HG02970 (cell line): ENCODE measurements around the gene DXO.
"Not testable (repeated sequence)": the region's sequence is repeated elsewhere in the genome, so short reads cannot be mapped to it uniquely, and the experiment has no call there.

Experiments
- ATAC-seq: cut with Tn5 transposase; IDR thresholded peaks from one replicate; pipeline ENCODE4 v1.9.1; 2021; ENCODE audit warnings: mild to moderate bottlenecking, moderate library complexity, moderate number of reproducible peaks; ENCODE audit not compliant: unreplicated experiment, low FRiP score

DXO gene

DNA sequence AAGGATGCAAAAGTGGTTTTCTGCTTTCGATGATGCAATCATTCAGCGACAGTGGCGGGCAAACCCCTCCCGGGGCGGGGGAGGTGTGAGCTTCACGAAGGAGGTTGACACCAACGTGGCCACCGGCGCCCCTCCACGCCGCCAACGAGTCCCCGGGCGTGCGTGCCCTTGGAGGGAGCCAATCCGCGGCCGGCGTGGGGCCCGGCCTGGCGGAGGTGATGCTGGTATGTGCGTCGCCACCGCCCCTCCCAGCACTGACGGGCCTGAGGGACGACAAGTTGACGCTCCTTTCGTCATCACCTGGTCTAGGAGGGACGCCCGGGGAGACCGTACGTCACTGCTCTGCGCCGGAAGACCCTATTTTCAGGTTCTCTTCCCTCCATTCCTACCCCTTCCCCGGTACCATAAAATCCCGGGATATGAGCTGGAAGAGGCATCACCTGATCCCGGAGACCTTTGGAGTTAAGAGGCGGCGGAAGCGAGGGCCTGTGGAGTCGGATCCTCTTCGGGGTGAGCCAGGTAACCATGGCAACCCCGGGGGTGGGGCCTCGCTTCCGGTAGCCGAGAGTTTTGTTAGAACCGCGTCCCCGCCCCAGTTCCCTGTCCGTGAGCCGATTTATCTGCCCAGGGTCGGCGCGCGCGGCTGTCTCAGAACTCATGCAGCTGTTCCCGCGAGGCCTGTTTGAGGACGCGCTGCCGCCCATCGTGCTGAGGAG lies at the start of gene DXO:
DXO (minus strand) TSS at position 146 of the 716 bp plus-strand sequence. CDS start 463 bp downstream, outside the sequence.
- ATAC-seq: peak; percentile 89

DNA sequence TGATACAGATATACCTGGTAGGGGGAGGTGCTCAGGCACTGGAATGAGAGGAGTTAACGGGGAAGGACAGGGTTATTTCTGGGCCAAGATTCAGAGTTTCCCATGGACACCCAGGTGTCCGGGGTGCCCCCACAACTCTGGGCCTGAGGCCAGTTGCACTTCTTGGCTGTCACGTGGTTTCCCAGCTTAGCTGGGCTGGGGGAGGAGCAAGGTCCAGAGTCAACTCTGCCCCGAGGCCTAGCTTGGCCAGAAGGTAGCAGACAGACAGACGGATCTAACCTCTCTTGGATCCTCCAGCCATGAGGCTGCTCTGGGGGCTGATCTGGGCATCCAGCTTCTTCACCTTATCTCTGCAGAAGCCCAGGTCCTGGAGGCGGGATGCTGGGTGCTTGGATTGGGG lies 42.6 kb upstream of the DXO start, which contains the start of gene C4B:
C4B (plus strand) TSS at position 249 of the 400 bp plus-strand sequence; CDS start at position 300, 51 bp downstream.
- ATAC-seq: not testable (repeated sequence)

DNA sequence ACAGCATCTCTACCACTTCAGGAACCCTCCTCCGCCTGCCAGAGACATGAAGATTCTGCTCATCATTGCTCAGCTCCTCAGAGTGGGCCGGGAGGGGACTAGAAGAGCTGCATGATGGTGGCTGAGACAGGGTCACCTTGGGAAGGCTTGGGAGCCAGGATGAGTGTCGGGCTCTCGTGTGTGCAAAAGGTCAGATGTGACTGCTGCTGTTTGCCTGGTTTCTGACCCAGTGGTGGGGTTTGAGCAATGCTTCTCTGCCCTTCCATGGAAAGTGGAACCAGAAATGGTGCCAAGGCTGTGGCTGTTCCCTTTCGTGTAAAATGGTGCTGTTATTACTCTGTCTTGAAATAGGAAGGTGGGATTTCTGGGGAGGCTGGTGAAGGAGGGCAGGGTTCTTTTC lies 41.8 kb upstream of the DXO start:
- not testable (repeated sequence) for ATAC-seq

DNA sequence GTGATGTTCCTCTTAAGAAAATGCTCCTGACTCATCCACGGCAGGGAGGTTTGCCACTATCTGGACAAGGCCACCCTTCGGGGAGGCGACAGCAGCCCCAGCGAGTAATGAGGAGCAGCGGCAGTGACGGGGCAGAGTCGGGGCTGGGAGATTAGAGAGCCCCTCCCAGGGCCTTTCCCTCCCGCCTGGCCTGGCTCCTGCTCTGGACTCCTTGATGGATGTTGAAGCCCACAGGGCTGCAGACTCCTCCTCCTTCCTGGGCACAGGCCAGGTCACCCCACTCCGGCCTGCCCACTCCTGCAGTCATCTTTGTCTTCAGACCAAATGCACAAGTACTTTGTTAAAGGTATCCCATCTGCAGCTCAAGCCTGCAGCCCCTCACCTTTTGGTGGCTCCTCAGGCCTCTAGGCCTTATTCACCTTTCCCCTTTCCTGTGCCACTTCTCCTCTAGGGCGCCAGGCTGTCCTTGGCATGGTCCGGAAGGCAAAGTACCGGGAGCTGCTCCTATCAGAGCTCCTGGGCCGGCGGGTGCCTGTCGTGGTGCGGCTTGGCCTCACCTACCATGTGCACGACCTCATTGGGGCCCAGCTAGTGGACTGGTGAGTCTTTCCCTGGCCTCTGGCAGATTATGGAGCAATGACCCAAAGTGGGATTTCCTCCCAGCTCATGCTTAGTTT lies 41.1 kb upstream of the DXO start:
- ATAC-seq: not testable (repeated sequence)

DNA sequence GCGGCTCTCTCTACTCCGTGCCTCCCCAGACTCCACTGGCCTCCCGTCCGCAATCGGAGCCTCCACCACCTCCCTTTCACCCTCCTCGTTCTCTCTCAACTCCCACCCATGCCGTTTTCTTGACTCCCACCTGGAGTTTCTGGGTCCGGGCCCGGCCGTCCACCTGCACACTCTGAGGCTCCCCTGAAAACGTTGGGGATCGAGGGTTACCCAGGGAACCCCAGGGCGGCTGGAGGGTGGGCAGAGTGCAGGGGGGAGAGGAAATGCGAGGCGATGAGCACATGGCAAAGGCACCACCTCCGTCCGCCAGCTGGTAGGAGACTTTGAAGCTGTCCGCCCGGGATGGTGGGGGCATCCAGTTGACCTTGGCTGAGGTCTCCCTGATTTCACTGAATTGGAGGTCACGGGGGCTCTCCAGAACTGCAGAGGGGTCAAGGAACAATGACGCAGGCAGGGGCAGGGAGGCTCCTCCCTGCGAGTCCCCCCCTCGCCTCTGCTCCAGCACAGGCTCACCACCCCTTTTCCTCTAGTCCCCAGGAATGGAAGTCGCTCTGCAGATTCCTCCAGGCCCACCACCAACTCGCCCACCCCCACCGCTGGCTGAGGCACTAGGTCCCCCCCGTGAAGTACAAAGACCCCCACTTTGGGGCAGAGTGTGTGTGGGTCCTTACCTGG lies 39.1 kb upstream of the DXO start:
- not testable (repeated sequence) for ATAC-seq

DNA sequence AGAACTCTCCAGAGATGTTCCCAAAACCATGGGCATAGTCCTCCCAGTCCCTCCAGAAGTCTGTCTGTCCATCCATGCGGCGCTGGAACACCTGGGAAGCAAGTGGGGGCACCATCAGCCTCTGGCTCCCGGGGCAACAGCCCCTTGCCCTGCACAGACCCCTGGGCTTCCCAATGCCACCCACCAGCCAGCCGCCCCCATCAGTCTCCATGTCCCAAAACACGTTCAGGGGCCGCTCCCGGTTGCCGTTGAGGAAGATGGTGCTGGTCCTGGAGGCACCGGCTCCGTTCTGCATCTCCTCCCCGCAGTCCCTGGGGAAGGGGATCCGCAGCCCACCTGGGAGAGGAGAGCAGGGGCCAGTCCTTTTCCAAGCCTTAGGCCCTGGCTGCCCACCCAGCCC lies 37.6 kb upstream of the DXO start:
- ATAC-seq: not testable (repeated sequence)

DNA sequence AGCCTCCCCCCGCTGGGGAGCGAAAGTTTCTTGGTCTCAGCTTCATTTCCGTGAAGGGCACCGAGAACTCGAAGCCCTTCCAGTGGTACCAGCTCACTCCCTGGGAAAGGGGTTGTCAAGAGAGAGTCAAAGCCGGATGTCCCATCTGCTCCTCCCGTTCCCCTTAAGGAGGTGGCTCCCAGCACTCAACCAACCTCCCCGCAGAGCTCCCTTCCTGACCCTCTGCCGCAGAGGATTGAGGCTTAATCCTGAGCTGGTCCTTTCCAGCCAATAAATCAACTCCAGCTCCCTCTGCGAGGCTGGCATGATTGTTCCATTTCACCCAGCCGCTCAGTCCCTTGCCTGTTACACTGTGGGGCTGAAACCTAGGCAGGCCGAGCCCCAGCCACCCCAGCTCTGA lies 36.7 kb upstream of the DXO start:
- ATAC-seq: not testable (repeated sequence)

DNA sequence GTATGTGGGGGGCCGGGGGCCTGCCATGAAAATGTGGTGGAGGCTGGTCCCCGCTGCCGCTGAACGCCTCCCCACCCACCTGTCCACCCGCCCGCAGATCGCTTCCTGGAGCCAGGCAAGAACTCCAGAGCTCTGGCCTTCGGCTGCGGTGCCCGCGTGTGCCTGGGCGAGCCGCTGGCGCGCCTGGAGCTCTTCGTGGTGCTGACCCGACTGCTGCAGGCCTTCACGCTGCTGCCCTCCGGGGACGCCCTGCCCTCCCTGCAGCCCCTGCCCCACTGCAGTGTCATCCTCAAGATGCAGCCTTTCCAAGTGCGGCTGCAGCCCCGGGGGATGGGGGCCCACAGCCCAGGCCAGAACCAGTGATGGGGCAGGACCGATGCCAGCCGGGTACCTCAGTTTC lies 36.1 kb upstream of the DXO start:
- ATAC-seq: not testable (repeated sequence)

DNA sequence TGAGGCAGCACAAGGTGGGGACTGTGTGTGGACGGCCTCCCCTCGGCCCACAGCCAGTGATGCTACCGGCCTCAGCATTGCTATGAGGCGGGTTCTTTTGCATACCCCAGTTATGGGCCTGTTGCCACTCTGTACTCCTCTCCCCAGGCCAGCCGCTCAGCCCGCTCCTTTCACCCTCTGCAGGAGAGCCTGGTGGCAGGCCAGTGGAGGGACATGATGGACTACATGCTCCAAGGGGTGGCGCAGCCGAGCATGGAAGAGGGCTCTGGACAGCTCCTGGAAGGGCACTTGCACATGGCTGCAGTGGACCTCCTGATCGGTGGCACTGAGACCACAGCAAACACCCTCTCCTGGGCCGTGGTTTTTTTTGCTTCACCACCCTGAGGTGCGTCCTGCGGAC lies 35.1 kb upstream of the DXO start:
- ATAC-seq: not testable (repeated sequence)

DNA sequence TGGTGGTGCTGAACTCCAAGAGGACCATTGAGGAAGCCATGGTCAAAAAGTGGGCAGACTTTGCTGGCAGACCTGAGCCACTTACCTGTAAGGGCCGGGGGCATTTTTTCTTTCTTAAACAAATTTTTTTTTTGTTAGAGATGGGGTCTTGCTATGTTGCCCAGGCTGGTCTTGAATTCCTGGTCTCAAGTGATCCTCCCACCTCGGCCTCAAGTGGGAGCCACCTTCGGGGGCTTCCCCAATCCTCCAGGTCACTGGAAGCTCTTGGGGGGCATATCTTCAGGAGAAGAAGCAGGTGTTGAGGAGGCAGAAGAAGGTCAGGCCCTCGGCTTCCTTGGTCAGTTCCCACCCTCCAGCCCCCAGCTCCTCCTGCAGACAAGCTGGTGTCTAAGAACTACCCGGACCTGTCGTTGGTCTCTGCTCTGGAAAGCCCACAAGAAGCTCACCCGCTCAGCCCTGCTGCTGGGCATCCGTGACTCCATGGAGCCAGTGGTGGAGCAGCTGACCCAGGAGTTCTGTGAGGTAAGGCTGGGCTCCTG lies 34.1 kb upstream of the DXO start:
- ATAC-seq: not testable (repeated sequence)

DNA sequence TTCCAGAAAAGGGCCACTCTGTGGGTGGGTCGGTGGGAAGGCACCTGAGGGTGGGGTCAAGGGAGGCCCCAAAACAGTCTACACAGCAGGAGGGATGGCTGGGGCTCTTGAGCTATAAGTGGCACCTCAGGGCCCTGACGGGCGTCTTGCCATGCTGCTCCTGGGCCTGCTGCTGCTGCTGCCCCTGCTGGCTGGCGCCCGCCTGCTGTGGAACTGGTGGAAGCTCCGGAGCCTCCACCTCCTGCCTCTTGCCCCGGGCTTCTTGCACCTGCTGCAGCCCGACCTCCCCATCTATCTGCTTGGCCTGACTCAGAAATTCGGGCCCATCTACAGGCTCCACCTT lies 33.6 kb upstream of the DXO start:
- ATAC-seq: not testable (repeated sequence)

DNA sequence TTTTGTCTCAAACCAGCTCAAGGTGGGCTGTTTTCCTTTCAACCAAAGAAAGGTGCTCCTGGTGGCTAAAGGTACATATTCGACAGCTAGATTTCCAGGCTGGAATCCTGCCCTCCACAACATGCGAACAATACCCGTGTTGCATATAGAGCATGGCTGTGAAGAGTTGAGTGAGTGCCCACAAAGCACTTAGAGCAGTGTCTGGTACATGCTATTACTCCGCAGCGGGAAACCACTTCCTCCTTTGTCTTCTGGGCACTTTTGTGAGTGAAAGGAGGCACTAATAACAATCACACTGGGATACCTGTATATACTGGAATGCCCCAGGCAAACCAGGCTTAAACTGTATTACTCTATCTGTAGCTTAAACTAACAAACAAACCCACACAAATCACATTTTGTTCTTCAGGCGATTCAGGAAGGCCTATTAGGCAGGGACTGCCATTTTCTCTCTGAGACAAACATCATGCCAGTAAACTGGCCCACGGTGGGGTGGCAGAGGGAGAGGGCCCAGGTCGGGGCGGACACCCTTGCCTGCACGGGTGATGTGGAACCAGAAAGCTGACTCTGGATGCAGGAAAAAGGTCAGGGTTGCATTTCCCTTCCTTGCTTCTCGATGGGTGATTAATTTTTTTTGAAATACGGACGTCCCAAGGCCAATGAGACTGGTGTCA lies 33.1 kb upstream of the DXO start:
- not testable (repeated sequence) for ATAC-seq

DNA sequence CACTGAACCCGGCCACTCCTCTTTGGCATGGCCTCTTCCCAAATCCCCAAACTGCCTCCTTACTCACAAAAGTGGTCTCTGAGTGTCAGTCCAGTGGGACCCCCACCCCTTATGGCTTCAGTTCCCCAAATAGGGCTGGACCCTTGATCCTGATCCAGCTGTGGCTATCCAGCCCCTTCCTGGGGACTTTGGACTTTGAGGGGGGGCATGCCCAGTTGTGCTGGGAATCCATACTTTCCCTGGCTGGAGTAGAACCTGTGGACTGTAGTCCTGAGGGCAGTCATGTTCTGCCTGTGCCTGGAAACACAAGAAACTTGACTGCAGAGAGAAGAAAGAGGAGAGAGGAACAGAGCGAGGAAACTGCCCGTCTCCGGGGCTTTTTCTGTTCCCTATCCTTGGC lies 32.5 kb upstream of the DXO start:
- not testable (repeated sequence) for ATAC-seq

DNA sequence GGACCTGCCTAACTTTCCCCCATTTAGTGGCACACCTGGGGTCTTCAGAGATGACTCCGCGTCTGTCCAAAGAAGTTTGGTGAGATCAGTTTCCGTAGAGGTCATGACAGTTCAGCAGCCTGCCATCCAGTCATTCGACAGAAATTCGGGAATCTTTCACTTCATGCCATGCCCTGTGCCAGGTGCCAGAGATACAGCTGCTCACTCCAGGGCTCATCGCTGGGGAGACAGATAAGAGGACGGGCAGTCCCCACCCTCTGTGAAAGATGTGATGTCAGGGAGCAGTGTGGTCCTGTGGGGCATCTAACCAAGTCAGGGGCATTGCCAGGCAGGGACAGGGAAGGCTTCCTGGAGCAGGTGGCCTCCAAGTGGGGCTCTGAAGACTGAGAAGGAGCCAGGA lies 31.4 kb upstream of the DXO start:
- not testable (repeated sequence) for ATAC-seq

DNA sequence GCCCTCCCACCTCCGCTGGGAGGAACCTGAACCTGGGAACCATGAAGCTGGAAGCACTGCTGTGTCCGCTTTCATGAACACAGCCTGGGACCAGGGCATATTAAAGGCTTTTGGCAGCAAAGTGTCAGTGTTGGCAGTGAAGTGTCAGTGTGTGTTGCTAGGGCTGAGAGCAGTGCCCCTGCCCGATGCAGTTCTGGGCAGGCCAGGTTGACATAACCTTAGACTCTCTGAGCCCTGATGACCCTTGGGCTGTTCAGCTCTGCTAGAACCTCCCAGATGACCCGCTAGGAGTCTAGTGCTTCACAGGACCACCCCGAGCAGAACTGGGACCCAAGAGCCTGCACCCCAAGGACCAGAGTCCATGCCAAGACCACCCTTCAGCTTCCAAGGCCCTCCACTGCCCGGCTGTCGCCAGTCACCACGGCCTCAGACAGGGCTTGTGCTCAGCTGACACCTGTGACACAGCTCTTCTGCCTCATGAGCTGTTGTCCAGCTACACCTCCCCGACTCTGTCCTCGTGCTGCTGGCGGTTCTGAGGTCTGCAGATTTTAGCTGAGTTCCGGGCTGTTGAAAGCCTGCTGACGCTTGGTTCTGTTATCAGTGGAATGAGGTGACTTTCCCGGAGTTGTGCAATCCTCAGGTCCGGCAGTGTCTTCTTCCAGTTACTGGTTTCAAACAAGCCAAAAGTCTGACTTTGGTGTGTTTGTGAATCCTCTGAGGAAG lies 30.8 kb upstream of the DXO start:
- ATAC-seq: not testable (repeated sequence)

DNA sequence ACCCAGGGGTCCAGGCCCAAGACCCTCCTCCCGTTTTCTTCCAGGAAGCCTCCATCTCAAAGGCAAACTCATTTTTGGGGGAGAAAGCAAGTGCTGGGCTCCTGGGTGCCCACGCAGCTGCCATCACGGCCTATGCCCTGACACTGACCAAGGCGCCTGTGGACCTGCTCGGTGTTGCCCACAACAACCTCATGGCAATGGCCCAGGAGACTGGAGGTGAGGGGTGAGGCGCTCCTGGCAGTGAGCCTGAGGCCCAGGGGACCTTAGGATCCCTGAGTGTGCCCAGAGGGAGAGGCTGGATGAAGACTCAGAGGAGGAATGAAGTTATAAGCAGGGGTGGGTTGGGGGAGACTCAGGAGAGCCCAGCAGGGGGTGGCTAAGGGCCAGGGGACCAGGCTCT lies 24.4 kb upstream of the DXO start:
- not testable (repeated sequence) for ATAC-seq

DNA sequence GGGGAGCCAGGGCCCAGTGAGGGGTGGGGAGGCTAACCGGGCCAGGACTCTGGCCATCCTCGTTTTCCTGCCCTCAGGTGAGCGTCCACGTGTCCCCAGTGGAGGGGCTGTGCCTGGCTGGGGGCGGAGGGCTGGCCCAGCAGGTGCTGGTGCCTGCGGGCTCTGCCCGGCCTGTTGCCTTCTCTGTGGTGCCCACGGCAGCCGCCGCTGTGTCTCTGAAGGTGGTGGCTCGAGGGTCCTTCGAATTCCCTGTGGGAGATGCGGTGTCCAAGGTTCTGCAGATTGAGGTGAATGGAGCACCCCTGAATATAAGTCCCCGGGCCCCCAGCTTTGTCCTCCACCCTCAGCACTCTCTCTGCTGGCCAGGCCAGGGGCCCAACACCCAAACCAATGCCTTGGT lies 22.5 kb upstream of the DXO start:
- not testable (repeated sequence) for ATAC-seq

DNA sequence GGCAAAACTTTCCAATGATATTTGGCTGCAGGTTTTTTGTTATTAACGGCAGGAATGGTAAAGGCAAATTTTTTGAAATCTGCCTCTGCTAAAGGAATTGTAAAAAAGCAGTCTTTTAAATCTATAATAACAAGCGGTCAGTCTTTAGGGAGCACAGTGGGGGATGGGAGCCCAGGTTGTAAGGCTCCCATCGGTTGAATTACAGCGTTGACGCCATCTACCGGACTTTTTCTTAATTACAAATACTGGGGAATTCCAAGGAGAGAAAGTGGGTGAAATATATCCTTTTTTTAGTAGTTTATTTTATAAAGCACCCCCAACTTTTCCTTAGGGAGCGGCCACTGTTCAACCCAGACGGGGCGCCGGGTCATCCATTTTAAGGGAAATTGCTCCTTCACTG lies 17.4 kb upstream of the DXO start:
- not testable (repeated sequence) for ATAC-seq

DNA sequence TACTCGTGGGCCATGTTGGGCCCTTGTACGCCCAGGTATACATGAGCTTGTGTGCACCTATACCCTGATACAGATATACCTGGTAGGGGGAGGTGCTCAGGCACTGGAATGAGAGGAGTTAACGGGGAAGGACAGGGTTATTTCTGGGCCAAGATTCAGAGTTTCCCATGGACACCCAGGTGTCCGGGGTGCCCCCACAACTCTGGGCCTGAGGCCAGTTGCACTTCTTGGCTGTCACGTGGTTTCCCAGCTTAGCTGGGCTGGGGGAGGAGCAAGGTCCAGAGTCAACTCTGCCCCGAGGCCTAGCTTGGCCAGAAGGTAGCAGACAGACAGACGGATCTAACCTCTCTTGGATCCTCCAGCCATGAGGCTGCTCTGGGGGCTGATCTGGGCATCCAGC lies 9.8 kb upstream of the DXO start, which contains the start of gene C4A:
C4A (plus strand) TSS at position 314 of the 400 bp plus-strand sequence; CDS start at position 365, 51 bp downstream.
- ATAC-seq: not testable (repeated sequence)

DNA sequence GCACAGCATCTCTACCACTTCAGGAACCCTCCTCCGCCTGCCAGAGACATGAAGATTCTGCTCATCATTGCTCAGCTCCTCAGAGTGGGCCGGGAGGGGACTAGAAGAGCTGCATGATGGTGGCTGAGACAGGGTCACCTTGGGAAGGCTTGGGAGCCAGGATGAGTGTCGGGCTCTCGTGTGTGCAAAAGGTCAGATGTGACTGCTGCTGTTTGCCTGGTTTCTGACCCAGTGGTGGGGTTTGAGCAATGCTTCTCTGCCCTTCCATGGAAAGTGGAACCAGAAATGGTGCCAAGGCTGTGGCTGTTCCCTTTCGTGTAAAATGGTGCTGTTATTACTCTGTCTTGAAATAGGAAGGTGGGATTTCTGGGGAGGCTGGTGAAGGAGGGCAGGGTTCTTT lies 9.1 kb upstream of the DXO start:
- not testable (repeated sequence) for ATAC-seq
